Neuron (in vitro differentiated cells): Measurements from ENCODE around the gene SEL1L3.

Source experiments
- H2AFZ ChIP-seq: one replicate; pipeline ENCODE4 v1.6.1; 2013; ENCODE audit warnings: low read depth, mild to moderate bottlenecking, inconsistent platforms, low read length, moderate library complexity
- H3K27me3 ChIP-seq: one replicate; pipeline ENCODE4 v1.6.1; 2013; ENCODE audit warnings: low read length; ENCODE audit not compliant: insufficient read depth
- H3K36me3 ChIP-seq: one replicate; pipeline ENCODE4 v1.6.1; 2013; ENCODE audit warnings: low read length; ENCODE audit not compliant: insufficient read depth
- H3K4me1 ChIP-seq: one replicate; pipeline ENCODE4 v1.6.1; 2013; ENCODE audit warnings: low read length; ENCODE audit not compliant: insufficient read depth
- H3K4me3 ChIP-seq: 2 replicates; pipeline ENCODE4 v1.5.1; 2013; ENCODE audit warnings: mild to moderate bottlenecking, low read length, moderate library complexity
- H3K9me3 ChIP-seq: one replicate; pipeline ENCODE4 v1.6.1; 2013; ENCODE audit warnings: low read length

Gene SEL1L3

GRCh38 chr4:25797136-25797535 lies 65.7 kb downstream of the SEL1L3 start:
- no peak overlapping the region for H3K4me3 ChIP-seq
- peaks cover 12% of the 10 kb centered on the region for H3K4me1 ChIP-seq
- no peaks in the 10 kb centered on the region for H3K27me3 ChIP-seq
- no peaks in the 10 kb centered on the region for H3K36me3 ChIP-seq
- H2AFZ ChIP-seq = no peak overlapping the region
- no peaks in the 10 kb centered on the region for H3K9me3 ChIP-seq

GRCh38 chr4:25795566-25796454 lies 67.0 kb downstream of the SEL1L3 start:
- peak overlapping the region; percentile 16 for H2AFZ ChIP-seq
- no peaks in the 10 kb centered on the region for H3K36me3 ChIP-seq
- peak overlapping the region; percentile 5 for H3K4me3 ChIP-seq
- peaks cover 12% of the 10 kb centered on the region for H3K4me1 ChIP-seq
- no peaks in the 10 kb centered on the region for H3K9me3 ChIP-seq
- no peaks in the 10 kb centered on the region for H3K27me3 ChIP-seq

- Histone ChIP-seq H3K9me3 (no peaks in the 10 kb centered on the region), H3K4me3 (no peak overlapping the region), H3K36me3 (no peaks in the 10 kb centered on the region), H3K4me1 (peaks cover 12% of the 10 kb centered on the region), H3K27me3 (no peaks in the 10 kb centered on the region), H2AFZ (no peak overlapping the region)
Observed at GRCh38 chr4:25795091-25795490, 67.7 kb downstream of the SEL1L3 start.

GRCh38 chr4:25792876-25793275 lies 69.9 kb downstream of the SEL1L3 start:
- Histone ChIP-seq H3K4me1 (peaks cover 12% of the 10 kb centered on the region), H3K36me3 (no peaks in the 10 kb centered on the region), H3K4me3 (no peak overlapping the region), H2AFZ (no peak overlapping the region), H3K9me3 (no peaks in the 10 kb centered on the region), H3K27me3 (no peaks in the 10 kb centered on the region)

- no peaks in the 10 kb centered on the region for H3K27me3 ChIP-seq
- H3K9me3 ChIP-seq = no peaks in the 10 kb centered on the region
- H3K4me3 ChIP-seq = no peak overlapping the region
- no peaks in the 10 kb centered on the region for H3K36me3 ChIP-seq
- no peak overlapping the region for H2AFZ ChIP-seq
- peaks cover 12% of the 10 kb centered on the region for H3K4me1 ChIP-seq
Observed at GRCh38 chr4:25792200-25792791, 70.5 kb downstream of the SEL1L3 start.

GRCh38 chr4:25790024-25790423 lies 72.8 kb downstream of the SEL1L3 start:
- Histone ChIP-seq H3K4me3 (no peak overlapping the region), H2AFZ (no peak overlapping the region), H3K9me3 (no peaks in the 10 kb centered on the region), H3K27me3 (no peaks in the 10 kb centered on the region), H3K36me3 (no peaks in the 10 kb centered on the region), H3K4me1 (no peaks in the 10 kb centered on the region)

GRCh38 chr4:25788703-25789238 lies 74.0 kb downstream of the SEL1L3 start:
- no peak overlapping the region for H3K4me3 ChIP-seq
- H2AFZ ChIP-seq = no peak overlapping the region
- no peaks in the 10 kb centered on the region for H3K27me3 ChIP-seq
- peaks cover 2% of the 10 kb centered on the region for H3K4me1 ChIP-seq
- H3K36me3 ChIP-seq = no peaks in the 10 kb centered on the region
- H3K9me3 ChIP-seq = no peaks in the 10 kb centered on the region

GRCh38 chr4:25786497-25787065 lies 76.2 kb downstream of the SEL1L3 start:
- H3K36me3 ChIP-seq = no peaks in the 10 kb centered on the region
- H2AFZ ChIP-seq = no peak overlapping the region
- peaks cover 2% of the 10 kb centered on the region for H3K4me1 ChIP-seq
- H3K27me3 ChIP-seq = no peaks in the 10 kb centered on the region
- H3K4me3 ChIP-seq = no peak overlapping the region
- no peaks in the 10 kb centered on the region for H3K9me3 ChIP-seq

GRCh38 chr4:25783943-25784342 lies 78.8 kb downstream of the SEL1L3 start:
- no peak overlapping the region for H2AFZ ChIP-seq
- peaks cover 2% of the 10 kb centered on the region for H3K4me1 ChIP-seq
- no peaks in the 10 kb centered on the region for H3K27me3 ChIP-seq
- H3K36me3 ChIP-seq = no peaks in the 10 kb centered on the region
- H3K9me3 ChIP-seq = no peaks in the 10 kb centered on the region
- H3K4me3 ChIP-seq = no peak overlapping the region

GRCh38 chr4:25783126-25783525 lies 79.7 kb downstream of the SEL1L3 start:
- no peaks in the 10 kb centered on the region for H3K36me3 ChIP-seq
- H2AFZ ChIP-seq = no peak overlapping the region
- H3K27me3 ChIP-seq = no peaks in the 10 kb centered on the region
- no peak overlapping the region for H3K4me3 ChIP-seq
- no peaks in the 10 kb centered on the region for H3K9me3 ChIP-seq
- H3K4me1 ChIP-seq = peaks cover 2% of the 10 kb centered on the region

GRCh38 chr4:25782482-25782881 lies 80.3 kb downstream of the SEL1L3 start:
- H3K27me3 ChIP-seq = no peaks in the 10 kb centered on the region
- H3K9me3 ChIP-seq = no peaks in the 10 kb centered on the region
- no peak overlapping the region for H3K4me3 ChIP-seq
- no peak overlapping the region for H2AFZ ChIP-seq
- H3K4me1 ChIP-seq = peaks cover 2% of the 10 kb centered on the region
- no peaks in the 10 kb centered on the region for H3K36me3 ChIP-seq

- Histone ChIP-seq H2AFZ (no peak overlapping the region), H3K9me3 (no peaks in the 10 kb centered on the region), H3K4me3 (no peak overlapping the region), H3K27me3 (no peaks in the 10 kb centered on the region), H3K36me3 (no peaks in the 10 kb centered on the region), H3K4me1 (peaks cover 1% of the 10 kb centered on the region)
Observed at GRCh38 chr4:25779021-25779420, 83.8 kb downstream of the SEL1L3 start.

- no peak overlapping the region for H3K4me3 ChIP-seq
- H3K36me3 ChIP-seq = no peaks in the 10 kb centered on the region
- H2AFZ ChIP-seq = no peak overlapping the region
- H3K4me1 ChIP-seq = no peaks in the 10 kb centered on the region
- H3K27me3 ChIP-seq = no peaks in the 10 kb centered on the region
- H3K9me3 ChIP-seq = no peaks in the 10 kb centered on the region
Observed at GRCh38 chr4:25776795-25777194, 86.0 kb downstream of the SEL1L3 start.
